Right atrium auricular region (tissue), 2 donors: ENCODE results near the gene HS3ST4. TPM values are rescaled to one million over a fixed set of nuclear protein-coding genes. Genes with fewer than 3 reads are reported as not detected.

ENCODE experiments used
- DNase-seq: peaks from one replicate; pipeline ENCODE4 v3.0.0-alpha.2; 2019; ENCODE audit warnings: low spot score
- H3K27ac ChIP-seq, 2 donors: fragments of 200-600 bp; sonication (generic); 1 replicate in 1 of 2; 2 replicates in 1 of 2; pipeline ENCODE4 v1.5.1; 2016 to 2019
- H3K27me3 ChIP-seq, 2 donors: fragments of 200-600 bp; sonication (generic); one replicate each; pipeline versions ENCODE4 v1.5.1 to v1.6.0; 2017 to 2019
- H3K36me3 ChIP-seq: fragments of 200-600 bp; sonication (generic); one replicate; pipeline ENCODE4 v1.5.1; 2016
- H3K4me1 ChIP-seq, 2 donors: fragments of 200-600 bp; sonication (generic); one replicate each; pipeline versions ENCODE4 v1.5.1 to v1.6.0; 2017 to 2019
- H3K4me3 ChIP-seq, 2 donors: fragments of 200-600 bp; sonication (generic); 1 replicate in 1 of 2; 2 replicates in 1 of 2; pipeline ENCODE4 v1.5.1; 2017 to 2019; ENCODE audit warnings: mild to moderate bottlenecking in 1 of 2, moderate library complexity in 1 of 2
- H3K9me3 ChIP-seq, 2 donors: fragments of 200-600 bp; sonication (generic); one replicate each; pipeline ENCODE4 v1.5.1; 2019
- total RNA-seq, 2 donors: library from RNA; depleted of rRNA; stranded (reverse); fragments of >200 nt; gene quantifications; one replicate each; pipeline ENCODE4 v1.1.0, GENCODE V29; 2016
- TF ChIP-seq, protein P1 (sequence below), 2 donors: fragments of 200-600 bp; sonication (generic); IDR thresholded peaks; one replicate each; pipeline ENCODE4 v1.5.1; 2019; ENCODE audit warnings: antibody characterized with exemption in 2 of 2

Gene HS3ST4
- total RNA-seq, 2 donors from 2014 or later: not detected

GRCh38 chr16:25966172-25967097 is 274.7 kb downstream of the HS3ST4 start:
- Histone ChIP-seq H3K27ac (no peak overlapping the region), H3K4me3 (no peak overlapping the region), H3K4me1 (no peaks in the 10 kb centered on the region), H3K36me3 (no peaks in the 10 kb centered on the region), H3K9me3 (no peaks in the 10 kb centered on the region), H3K27me3 (no peaks in the 10 kb centered on the region)
- TF ChIP-seq, protein P1, sequence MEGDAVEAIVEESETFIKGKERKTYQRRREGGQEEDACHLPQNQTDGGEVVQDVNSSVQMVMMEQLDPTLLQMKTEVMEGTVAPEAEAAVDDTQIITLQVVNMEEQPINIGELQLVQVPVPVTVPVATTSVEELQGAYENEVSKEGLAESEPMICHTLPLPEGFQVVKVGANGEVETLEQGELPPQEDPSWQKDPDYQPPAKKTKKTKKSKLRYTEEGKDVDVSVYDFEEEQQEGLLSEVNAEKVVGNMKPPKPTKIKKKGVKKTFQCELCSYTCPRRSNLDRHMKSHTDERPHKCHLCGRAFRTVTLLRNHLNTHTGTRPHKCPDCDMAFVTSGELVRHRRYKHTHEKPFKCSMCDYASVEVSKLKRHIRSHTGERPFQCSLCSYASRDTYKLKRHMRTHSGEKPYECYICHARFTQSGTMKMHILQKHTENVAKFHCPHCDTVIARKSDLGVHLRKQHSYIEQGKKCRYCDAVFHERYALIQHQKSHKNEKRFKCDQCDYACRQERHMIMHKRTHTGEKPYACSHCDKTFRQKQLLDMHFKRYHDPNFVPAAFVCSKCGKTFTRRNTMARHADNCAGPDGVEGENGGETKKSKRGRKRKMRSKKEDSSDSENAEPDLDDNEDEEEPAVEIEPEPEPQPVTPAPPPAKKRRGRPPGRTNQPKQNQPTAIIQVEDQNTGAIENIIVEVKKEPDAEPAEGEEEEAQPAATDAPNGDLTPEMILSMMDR (IDR thresholded peaks at IDR 0.05): no peak
- DNase-seq: no peak

DNA sequence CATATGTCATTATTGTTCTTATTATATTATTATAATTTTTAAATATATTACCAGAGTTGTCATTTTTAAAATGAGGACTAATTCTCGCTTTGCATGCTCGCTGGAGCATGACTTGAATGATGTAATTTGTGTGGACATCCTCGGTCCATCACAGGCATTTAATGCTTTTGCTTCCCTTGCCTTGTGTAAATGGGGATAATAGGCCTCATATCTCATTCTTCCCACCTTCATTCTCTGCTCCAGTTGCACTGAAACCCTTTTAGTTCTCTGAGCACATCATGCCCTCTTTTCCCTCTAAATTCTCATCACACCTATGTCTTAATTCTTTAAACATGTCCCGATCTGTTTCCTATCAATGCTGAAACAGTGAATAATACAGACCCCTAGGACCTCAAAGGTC is 285.4 kb downstream of the HS3ST4 start:
- H3K27me3 ChIP-seq: no peaks in the 10 kb centered on the region
- TF ChIP-seq, protein P1 (IDR thresholded peaks at IDR 0.05): no peak
- H3K4me1 ChIP-seq: no peaks in the 10 kb centered on the region
- no peak overlapping the region for H3K4me3 ChIP-seq
- H3K27ac ChIP-seq: no peak overlapping the region
- no peaks in the 10 kb centered on the region for H3K36me3 ChIP-seq
- no peaks in the 10 kb centered on the region for H3K9me3 ChIP-seq
- DNase-seq: no peak

DNA sequence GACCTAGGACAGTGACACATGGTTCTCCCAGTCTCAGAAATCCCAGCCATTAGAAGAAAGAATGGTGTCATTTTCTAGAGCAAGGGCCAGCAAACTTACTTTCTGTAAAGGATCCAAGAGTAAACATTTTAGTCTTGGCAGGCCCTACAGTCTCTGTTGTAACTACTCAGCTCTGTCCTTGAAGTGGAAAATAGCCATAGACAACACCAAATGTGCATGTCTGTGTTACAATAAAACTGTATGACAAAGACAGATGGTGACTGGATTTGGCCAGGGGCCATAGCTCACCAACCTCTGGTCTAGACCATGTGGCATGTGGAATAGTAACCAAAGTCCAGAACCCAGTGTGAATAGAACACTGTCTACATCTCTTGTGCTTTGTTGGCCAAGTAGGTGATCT is 286.5 kb downstream of the HS3ST4 start:
- H3K27me3 ChIP-seq: no peaks in the 10 kb centered on the region
- H3K4me3 ChIP-seq: no peak overlapping the region
- H3K36me3 ChIP-seq: no peaks in the 10 kb centered on the region
- DNase-seq: no peak
- H3K4me1 ChIP-seq: no peaks in the 10 kb centered on the region
- no peak overlapping the region for H3K27ac ChIP-seq
- H3K9me3 ChIP-seq: no peaks in the 10 kb centered on the region
- TF ChIP-seq, protein P1 (IDR thresholded peaks at IDR 0.05): no peak

GRCh38 chr16:25988084-25988483 is 296.3 kb downstream of the HS3ST4 start:
- no peak for DNase-seq
- no peaks in the 10 kb centered on the region for H3K27me3 ChIP-seq
- no peaks in the 10 kb centered on the region for H3K36me3 ChIP-seq
- no peak overlapping the region for H3K27ac ChIP-seq
- no peak overlapping the region for H3K4me3 ChIP-seq
- TF ChIP-seq, protein P1 (IDR thresholded peaks at IDR 0.05): no peak
- no peaks in the 10 kb centered on the region for H3K4me1 ChIP-seq
- no peaks in the 10 kb centered on the region for H3K9me3 ChIP-seq

GRCh38 chr16:25988882-25989281 is 297.1 kb downstream of the HS3ST4 start:
- Histone ChIP-seq H3K9me3 (no peaks in the 10 kb centered on the region), H3K4me3 (no peak overlapping the region), H3K36me3 (no peaks in the 10 kb centered on the region), H3K4me1 (no peaks in the 10 kb centered on the region), H3K27me3 (no peaks in the 10 kb centered on the region), H3K27ac (no peak overlapping the region)
- TF ChIP-seq, protein P1 (IDR thresholded peaks at IDR 0.05): no peak
- DNase-seq: no peak
